Measurements from ENCODE around the gene MAP3K20. TPM values are rescaled to one million over a fixed set of nuclear protein-coding genes. Genes with fewer than 3 reads are reported as not detected.

Gene MAP3K20
- total and polyA plus RNA-seq, 2 of the 8 experiments (the other 6 are each of a cell fraction or from before 2014, with no cell fraction given): 3.1 to 11.1 TPM

DNA sequence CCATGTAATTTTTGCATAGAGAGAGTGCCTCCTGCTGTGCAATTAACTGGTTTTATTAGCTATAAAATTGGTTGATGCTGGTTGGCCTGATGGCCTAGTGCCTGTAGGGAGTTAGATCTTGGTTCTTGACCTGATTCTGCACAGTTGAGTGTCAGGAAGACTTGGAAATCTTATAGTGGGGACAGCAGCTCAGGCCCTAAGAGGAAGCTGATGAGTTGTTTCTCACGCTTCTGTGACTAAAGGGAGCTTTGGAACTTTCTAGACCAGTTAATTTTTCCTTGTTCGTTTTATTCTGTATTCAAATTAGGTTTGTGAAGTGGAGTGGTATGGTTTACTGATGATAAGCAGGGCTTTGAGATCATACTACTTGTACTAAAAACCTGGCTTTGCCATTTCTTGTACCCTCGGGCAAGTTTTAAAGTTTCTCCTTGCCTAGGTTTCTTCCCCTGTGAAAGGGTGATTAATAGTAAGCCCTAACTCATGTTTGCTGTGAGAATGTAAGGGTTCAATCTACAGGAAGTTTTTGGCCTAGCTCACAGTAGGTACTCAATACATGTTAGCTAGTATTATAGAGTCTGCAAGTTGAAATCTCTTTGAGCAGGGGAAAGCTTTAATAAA lies 82.1 kb downstream of the MAP3K20 start (continued):
- TF ChIP-seq CTCF (IDR thresholded peaks at IDR 0.05; ENCODE audit: control extremely low read depth in 1 of 3, insufficient read depth in 1 of 3, low read depth in 1 of 3, low read length in 3 of 3): no peak

Data from H1 (cell line).